K562 (cell line): ENCODE data around the gene ANKRD10. TPM values are rescaled to one million over a fixed set of nuclear protein-coding genes. Genes with fewer than 3 reads are reported as not detected.

ENCODE experiments used
- ARHGAP35 ChIP-seq: fragments of 450-650 bp; IDR thresholded peaks from 2 replicates; pipeline ENCODE4 v1.6.1; 2018; ENCODE audit not compliant: partially characterized antibody
- ATF3 ChIP-seq, 2 experiments: fragments of 450-650 bp in 1 of 2; sonication (generic) in 1 of 2; formaldehyde crosslinking in 1 of 2; IDR thresholded peaks in 1 of 2; conservative IDR thresholded peaks in 1 of 2; 2 replicates each; pipeline versions ENCODE4 v1.6.1 to v1.8.1; 2016 to 2023; ENCODE audit warnings: mild to moderate bottlenecking in 2 of 2, moderate library complexity in 2 of 2, inconsistent platforms in 1 of 2, missing genetic modification reagents in 1 of 2
- CTCF ChIP-seq, 3 experiments: IDR thresholded peaks in 2 of 3; conservative IDR thresholded peaks in 1 of 3; 2 replicates each; pipeline ENCODE4 v1.5.1; 2011 to 2012; ENCODE audit warnings: low read length in 3 of 3, mild to moderate bottlenecking in 3 of 3, control low read depth in 2 of 3, improper control_type of control experiment in 1 of 3, inconsistent platforms in 1 of 3, low read depth in 1 of 3, mixed read lengths in 1 of 3, moderate library complexity in 1 of 3; ENCODE audit not compliant: insufficient read depth in 2 of 3
- FOXM1 ChIP-seq, 2 experiments: fragments of 450-650 bp in 1 of 2; sonication (generic) in 1 of 2; formaldehyde crosslinking in 1 of 2; IDR thresholded peaks; 2 replicates each; pipeline versions ENCODE4 v1.6.1 to v1.9.0; 2017 to 2022; ENCODE audit warnings: low read depth in 2 of 2, mild to moderate bottlenecking in 2 of 2, missing genetic modification reagents in 1 of 2, moderate library complexity in 1 of 2
- GATAD2A ChIP-seq: fragments of 450-650 bp; IDR thresholded peaks from 2 replicates; pipeline ENCODE4 v1.6.1; 2017
- MCM5 ChIP-seq: fragments of 450-650 bp; IDR thresholded peaks from 2 replicates; pipeline ENCODE4 v1.6.1; 2016; ENCODE audit warnings: low read depth
- MGA ChIP-seq: fragments of 450-650 bp; IDR thresholded peaks from 2 replicates; pipeline ENCODE4 v1.6.1; 2016; ENCODE audit warnings: mild to moderate bottlenecking, moderate library complexity
- POLR3G ChIP-seq: IDR thresholded peaks from 2 replicates; pipeline ENCODE4 v1.6.1; 2011; ENCODE audit not compliant: insufficient read length, insufficient replicate concordance; ENCODE audit errors: extremely low read depth
- POU5F1 ChIP-seq: fragments of 150-350 bp; IDR thresholded peaks from 2 replicates; pipeline ENCODE4 v1.6.1; 2014; ENCODE audit warnings: borderline replicate concordance, low read length, low read depth, mild to moderate bottlenecking; ENCODE audit not compliant: partially characterized antibody
- ZNF41 ChIP-seq: fragments of 250-450 bp; sonication (Bioruptor Pico); conservative IDR thresholded peaks from 2 replicates; pipeline ENCODE4 v1.4.0; 2020; ENCODE audit warnings: mild to moderate bottlenecking
- ZNF444 ChIP-seq: fragments of 250-450 bp; sonication (Bioruptor Pico); IDR thresholded peaks from 2 replicates; pipeline ENCODE4 v1.4.0; 2020; ENCODE audit warnings: mild to moderate bottlenecking, moderate library complexity
- polyA plus RNA-seq, 8 experiments: library from polyadenylated mRNA; depleted of rRNA in 4 of 8; stranded (reverse) in 5 of 8; unstranded in 3 of 8; fragments of >200 nt; fragmentation: Nextera tagmentation in 2 of 8; fragmentation: Illumina TruSeq in 1 of 8; extraction: Ambion mirVana in 2 of 8; extraction: Trizol in 1 of 8; gene quantifications; 2 replicates each; pipeline versions ENCODE4 v1.2.1 to v1.2.3, GENCODE V29; 2011 to 2014; ENCODE audit warnings: inconsistent platforms in 1 of 8, missing spikeins in 1 of 8
- total RNA-seq, 7 experiments: library from RNA; depleted of rRNA in 6 of 7; stranded (reverse); fragments of >200 nt in 6 of 7; fragmentation: Illumina TruSeq in 2 of 7; extraction: Trizol in 2 of 7; gene quantifications; 2 replicates each; pipeline versions ENCODE4 v1.2.1 to v1.2.3, GENCODE V29; 2011 to 2021; ENCODE audit warnings: low replicate concordance in 1 of 7

Gene ANKRD10
- total and polyA plus RNA-seq, 9 of the 15 experiments (the other 6 are each of a cell fraction or from before 2014, with no cell fraction given): 21.7 to 183 (median 45.0) TPM

- TF ChIP-seq MGA (no peak), POLR3G (no peak), ATF3 (IDR thresholded peaks at IDR 0.05) (no peak), ATF3 (CRISPR knock-in tag; conservative IDR thresholded peaks at IDR 0.05) (no peak), ZNF41 (CRISPR knock-in tag) (no peak), POU5F1 (no peak), ARHGAP35 (no peak), FOXM1 (IDR thresholded peaks at IDR 0.05; ENCODE audit: low read depth) (no peak), FOXM1 (CRISPR knock-in tag; IDR thresholded peaks at IDR 0.05; ENCODE audit: low read depth) (no peak), CTCF (IDR thresholded peaks at IDR 0.05 in 2 of 3, conservative IDR thresholded peaks at IDR 0.05 in 1 of 3; ENCODE audit: insufficient read depth in 2 of 3, low read depth in 1 of 3, low read length in 3 of 3) (no peak), MCM5 (no peak), GATAD2A (no peak), ZNF444 (CRISPR knock-in tag) (no peak)
Measured at GRCh38 chr13:110914331-110915056, 375 bp downstream of the ANKRD10 start (continued).
